GM23338 (cell line): ENCODE measurements around the gene RNF180. TPM values are rescaled to one million over a fixed set of nuclear protein-coding genes. Genes with fewer than 3 reads are reported as not detected.

Experiments used
- ATAC-seq: fragments of 200-7000 bp; cut with Tn5 transposase; 3 replicates; pipeline ENCODE4 v1.9.1; 2020
- DNase-seq: peaks from one replicate; pipeline ENCODE4 v3.0.0-alpha.2; 2015; ENCODE audit warnings: low spot score
- H2AFZ ChIP-seq: fragments of 200-600 bp; sonication (generic); 2 replicates; pipeline ENCODE4 v1.8.0; 2016; ENCODE audit warnings: antibody characterized with exemption, mild to moderate bottlenecking, moderate library complexity
- H3F3A ChIP-seq: fragments of 200-600 bp; sonication (generic); replicated peaks from 2 replicates; pipeline ENCODE4 v1.8.0; 2017; ENCODE audit warnings: antibody characterized with exemption, mixed run types, low read depth
- H3K27ac ChIP-seq: fragments of 200-600 bp; sonication (generic); 2 replicates; pipeline ENCODE4 v1.6.1; 2016; ENCODE audit warnings: low read depth
- H3K27me3 ChIP-seq: fragments of 200-600 bp; sonication (generic); 2 replicates; pipeline ENCODE4 v1.8.0; 2016; ENCODE audit warnings: mild to moderate bottlenecking, mixed run types, moderate library complexity; ENCODE audit not compliant: insufficient read depth
- H3K36me3 ChIP-seq: fragments of 200-600 bp; sonication (generic); 2 replicates; pipeline ENCODE4 v1.8.0; 2016; ENCODE audit warnings: mild to moderate bottlenecking; ENCODE audit not compliant: insufficient read depth
- H3K4me1 ChIP-seq: fragments of 200-600 bp; sonication (generic); 2 replicates; pipeline ENCODE4 v1.8.0; 2016; ENCODE audit warnings: mild to moderate bottlenecking, moderate library complexity; ENCODE audit not compliant: insufficient read depth
- H3K4me2 ChIP-seq: fragments of 200-600 bp; sonication (generic); 2 replicates; pipeline ENCODE4 v1.7.1; 2017; ENCODE audit warnings: mixed run types
- H3K4me3 ChIP-seq: fragments of 200-600 bp; sonication (generic); 2 replicates; pipeline ENCODE4 v1.6.1; 2016; ENCODE audit warnings: mixed run types
- H3K79me2 ChIP-seq: fragments of 200-600 bp; sonication (generic); replicated peaks from 2 replicates; pipeline ENCODE4 v1.8.0; 2017; ENCODE audit warnings: mild to moderate bottlenecking; ENCODE audit not compliant: insufficient read depth
- H3K9me2 ChIP-seq: fragments of 200-600 bp; sonication (generic); 2 replicates; pipeline ENCODE4 v1.8.0; 2017; ENCODE audit not compliant: insufficient read depth
- H4K20me1 ChIP-seq: fragments of 200-600 bp; sonication (generic); replicated peaks from 2 replicates; pipeline ENCODE4 v1.8.0; 2017; ENCODE audit warnings: mild to moderate bottlenecking; ENCODE audit not compliant: insufficient read depth
- H3K27ac Mint-ChIP-seq: 2 replicates; pipeline ENCODE4 v1.8.0; 2020; ENCODE audit warnings: inconsistent platforms, mild to moderate bottlenecking, moderate library complexity, mixed read lengths
- H3K27me3 Mint-ChIP-seq: 3 replicates; pipeline ENCODE4 v1.8.0; 2022; ENCODE audit warnings: low read depth, mild to moderate bottlenecking, moderate library complexity, mixed read lengths, inconsistent platforms; ENCODE audit not compliant: insufficient read depth, poor library complexity
- H3K36me3 Mint-ChIP-seq: 3 replicates; pipeline ENCODE4 v1.8.0; 2021; ENCODE audit warnings: low read depth, mild to moderate bottlenecking, inconsistent platforms, moderate library complexity, mixed read lengths
- H3K4me1 Mint-ChIP-seq: 3 replicates; pipeline ENCODE4 v1.8.0; 2020; ENCODE audit warnings: mild to moderate bottlenecking, inconsistent platforms, mixed read lengths
- H3K4me3 Mint-ChIP-seq: 3 replicates; pipeline ENCODE4 v1.8.0; 2021; ENCODE audit warnings: moderate library complexity, mild to moderate bottlenecking, inconsistent platforms, mixed read lengths
- H3K9me3 Mint-ChIP-seq: 3 replicates; pipeline ENCODE4 v1.8.0; 2020; ENCODE audit warnings: moderate library complexity, mild to moderate bottlenecking, inconsistent platforms, mixed read lengths
- CREB1 ChIP-seq: fragments of 250-450 bp; sonication (Bioruptor Pico); IDR thresholded peaks from 2 replicates; pipeline ENCODE4 v1.5.0; 2020; ENCODE audit warnings: low read depth, mild to moderate bottlenecking, moderate library complexity
- EZH2 ChIP-seq: fragments of 200-600 bp; sonication (generic); IDR thresholded peaks from one replicate; pipeline ENCODE4 v1.8.0; 2017; ENCODE audit warnings: antibody characterized with exemption, mild to moderate bottlenecking, low read depth; ENCODE audit not compliant: unreplicated experiment
- EZH2phosphoT487 ChIP-seq: fragments of 200-600 bp; sonication (generic); IDR thresholded peaks from one replicate; pipeline ENCODE4 v1.8.1; 2018; ENCODE audit warnings: antibody characterized with exemption; ENCODE audit not compliant: unreplicated experiment
- JUNB ChIP-seq: IDR thresholded peaks from one replicate; pipeline ENCODE4 v1.6.1; 2016; ENCODE audit warnings: antibody characterized with exemption; ENCODE audit not compliant: unreplicated experiment
- NANOG ChIP-seq: IDR thresholded peaks from 2 replicates; pipeline ENCODE4 v1.6.1; 2016; ENCODE audit warnings: antibody characterized with exemption, borderline replicate concordance
- POLR2AphosphoS5 ChIP-seq: IDR thresholded peaks from 2 replicates; pipeline ENCODE4 v1.6.1; 2016; ENCODE audit warnings: antibody characterized with exemption, low read depth
- STAT1 ChIP-seq: IDR thresholded peaks from one replicate; pipeline ENCODE4 v1.6.1; 2016; ENCODE audit warnings: antibody characterized with exemption; ENCODE audit not compliant: unreplicated experiment
- ZNF114 ChIP-seq: fragments of 250-450 bp; sonication (Bioruptor Pico); IDR thresholded peaks from 2 replicates; pipeline ENCODE4 v1.5.0; 2020; ENCODE audit warnings: mild to moderate bottlenecking, moderate library complexity
- polyA plus RNA-seq: library from polyadenylated mRNA; unstranded; fragments of >200 nt; fragmentation: Nextera tagmentation; extraction: Ambion mirVana; gene quantifications from 2 replicates; pipeline ENCODE4 v1.2.1, GENCODE V29; 2016
- total RNA-seq: library from RNA; depleted of rRNA; stranded (reverse); fragments of >200 nt; shearing (Covaris generic); gene quantifications from 2 replicates; pipeline ENCODE4 v1.2.3, GENCODE V29; 2014
- TF ChIP-seq, protein P1 (sequence below), 2 experiments: fragments of 200-600 bp in 1 of 2; sonication (generic) in 1 of 2; conservative IDR thresholded peaks; 2 replicates each; pipeline versions ENCODE4 v1.5.1 to v1.6.1; 2016 to 2017; ENCODE audit warnings: antibody characterized with exemption in 2 of 2, low read depth in 2 of 2, mild to moderate bottlenecking in 2 of 2, moderate library complexity in 1 of 2
- TF ChIP-seq, protein P2 (sequence below): IDR thresholded peaks from one replicate; pipeline ENCODE4 v1.6.1; 2018; ENCODE audit warnings: antibody characterized with exemption; ENCODE audit not compliant: unreplicated experiment
- TF ChIP-seq, protein P3 (sequence below): IDR thresholded peaks from 2 replicates; pipeline ENCODE4 v1.6.1; 2016; ENCODE audit warnings: antibody characterized with exemption

Gene RNF180
- total and polyA plus RNA-seq, 2 experiments from 2014 or later: 2.0 to 4.2 TPM

GRCh38 chr5:64163746-64164145 lies 1.9 kb upstream of the RNF180 start:
- Mint-ChIP-seq H3K27me3 (peaks cover 12% of the 10 kb centered on the region), H3K4me3 (no peak overlapping the region), H3K27ac (no peak overlapping the region), H3K9me3 (no peaks in the 10 kb centered on the region), H3K4me1 (peaks cover 4% of the 10 kb centered on the region; the same call in 2 of the 3 replicates), H3K36me3 (no peaks in the 10 kb centered on the region)
- Histone ChIP-seq H3K4me2 (no peak overlapping the region), H3K36me3 (no peaks in the 10 kb centered on the region), H4K20me1 (no peaks in the 10 kb centered on the region), H3F3A (no peaks in the 10 kb centered on the region), H2AFZ (peak overlapping the region; percentile 48; the same call in 1 of the 2 replicates), H3K9me2 (no peaks in the 10 kb centered on the region), H3K27me3 (peaks cover 37% of the 10 kb centered on the region), H3K4me1 (no peaks in the 10 kb centered on the region), H3K79me2 (no peaks in the 10 kb centered on the region), H3K4me3 (no peak overlapping the region), H3K27ac (no peak overlapping the region)
- ATAC-seq (no peak), DNase-seq (no peak)
- TF ChIP-seq EZH2phosphoT487 (no peak), POLR2AphosphoS5 (no peak), CREB1 (CRISPR knock-in tag) (no peak), EZH2 (no peak), ZNF114 (CRISPR knock-in tag) (no peak), NANOG (no peak)
- TF ChIP-seq, protein P1, sequence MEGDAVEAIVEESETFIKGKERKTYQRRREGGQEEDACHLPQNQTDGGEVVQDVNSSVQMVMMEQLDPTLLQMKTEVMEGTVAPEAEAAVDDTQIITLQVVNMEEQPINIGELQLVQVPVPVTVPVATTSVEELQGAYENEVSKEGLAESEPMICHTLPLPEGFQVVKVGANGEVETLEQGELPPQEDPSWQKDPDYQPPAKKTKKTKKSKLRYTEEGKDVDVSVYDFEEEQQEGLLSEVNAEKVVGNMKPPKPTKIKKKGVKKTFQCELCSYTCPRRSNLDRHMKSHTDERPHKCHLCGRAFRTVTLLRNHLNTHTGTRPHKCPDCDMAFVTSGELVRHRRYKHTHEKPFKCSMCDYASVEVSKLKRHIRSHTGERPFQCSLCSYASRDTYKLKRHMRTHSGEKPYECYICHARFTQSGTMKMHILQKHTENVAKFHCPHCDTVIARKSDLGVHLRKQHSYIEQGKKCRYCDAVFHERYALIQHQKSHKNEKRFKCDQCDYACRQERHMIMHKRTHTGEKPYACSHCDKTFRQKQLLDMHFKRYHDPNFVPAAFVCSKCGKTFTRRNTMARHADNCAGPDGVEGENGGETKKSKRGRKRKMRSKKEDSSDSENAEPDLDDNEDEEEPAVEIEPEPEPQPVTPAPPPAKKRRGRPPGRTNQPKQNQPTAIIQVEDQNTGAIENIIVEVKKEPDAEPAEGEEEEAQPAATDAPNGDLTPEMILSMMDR (conservative IDR thresholded peaks at IDR 0.05; ENCODE audit: low read depth in 2 of 2): no peak
- TF ChIP-seq, protein P2, sequence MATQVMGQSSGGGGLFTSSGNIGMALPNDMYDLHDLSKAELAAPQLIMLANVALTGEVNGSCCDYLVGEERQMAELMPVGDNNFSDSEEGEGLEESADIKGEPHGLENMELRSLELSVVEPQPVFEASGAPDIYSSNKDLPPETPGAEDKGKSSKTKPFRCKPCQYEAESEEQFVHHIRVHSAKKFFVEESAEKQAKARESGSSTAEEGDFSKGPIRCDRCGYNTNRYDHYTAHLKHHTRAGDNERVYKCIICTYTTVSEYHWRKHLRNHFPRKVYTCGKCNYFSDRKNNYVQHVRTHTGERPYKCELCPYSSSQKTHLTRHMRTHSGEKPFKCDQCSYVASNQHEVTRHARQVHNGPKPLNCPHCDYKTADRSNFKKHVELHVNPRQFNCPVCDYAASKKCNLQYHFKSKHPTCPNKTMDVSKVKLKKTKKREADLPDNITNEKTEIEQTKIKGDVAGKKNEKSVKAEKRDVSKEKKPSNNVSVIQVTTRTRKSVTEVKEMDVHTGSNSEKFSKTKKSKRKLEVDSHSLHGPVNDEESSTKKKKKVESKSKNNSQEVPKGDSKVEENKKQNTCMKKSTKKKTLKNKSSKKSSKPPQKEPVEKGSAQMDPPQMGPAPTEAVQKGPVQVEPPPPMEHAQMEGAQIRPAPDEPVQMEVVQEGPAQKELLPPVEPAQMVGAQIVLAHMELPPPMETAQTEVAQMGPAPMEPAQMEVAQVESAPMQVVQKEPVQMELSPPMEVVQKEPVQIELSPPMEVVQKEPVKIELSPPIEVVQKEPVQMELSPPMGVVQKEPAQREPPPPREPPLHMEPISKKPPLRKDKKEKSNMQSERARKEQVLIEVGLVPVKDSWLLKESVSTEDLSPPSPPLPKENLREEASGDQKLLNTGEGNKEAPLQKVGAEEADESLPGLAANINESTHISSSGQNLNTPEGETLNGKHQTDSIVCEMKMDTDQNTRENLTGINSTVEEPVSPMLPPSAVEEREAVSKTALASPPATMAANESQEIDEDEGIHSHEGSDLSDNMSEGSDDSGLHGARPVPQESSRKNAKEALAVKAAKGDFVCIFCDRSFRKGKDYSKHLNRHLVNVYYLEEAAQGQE: no peak
- TF ChIP-seq, protein P3, sequence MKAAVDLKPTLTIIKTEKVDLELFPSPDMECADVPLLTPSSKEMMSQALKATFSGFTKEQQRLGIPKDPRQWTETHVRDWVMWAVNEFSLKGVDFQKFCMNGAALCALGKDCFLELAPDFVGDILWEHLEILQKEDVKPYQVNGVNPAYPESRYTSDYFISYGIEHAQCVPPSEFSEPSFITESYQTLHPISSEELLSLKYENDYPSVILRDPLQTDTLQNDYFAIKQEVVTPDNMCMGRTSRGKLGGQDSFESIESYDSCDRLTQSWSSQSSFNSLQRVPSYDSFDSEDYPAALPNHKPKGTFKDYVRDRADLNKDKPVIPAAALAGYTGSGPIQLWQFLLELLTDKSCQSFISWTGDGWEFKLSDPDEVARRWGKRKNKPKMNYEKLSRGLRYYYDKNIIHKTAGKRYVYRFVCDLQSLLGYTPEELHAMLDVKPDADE: no peak

DNA sequence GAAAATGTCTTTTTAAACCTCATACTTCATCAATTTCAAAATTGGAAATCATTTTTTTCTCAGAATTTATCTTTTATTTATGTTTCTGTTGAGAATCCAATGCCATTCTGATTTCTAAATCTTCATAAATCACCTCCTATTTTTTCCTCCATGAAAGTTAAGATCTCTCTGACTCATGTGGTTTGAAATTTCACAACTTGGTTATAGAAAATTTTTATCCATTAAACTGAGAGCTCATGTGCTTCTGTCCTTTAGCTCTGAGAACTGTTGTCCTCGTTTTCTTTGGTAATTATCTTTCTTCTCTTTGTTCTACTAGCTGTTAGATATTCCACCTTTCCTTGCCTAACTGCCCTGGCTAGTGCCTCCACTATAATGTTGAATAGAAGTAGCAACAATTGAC lies 1.5 kb upstream of the RNF180 start:
- Mint-ChIP-seq H3K9me3 (no peaks in the 10 kb centered on the region), H3K4me3 (no peak overlapping the region), H3K4me1 (peaks cover 4% of the 10 kb centered on the region; the same call in 2 of the 3 replicates), H3K27me3 (peaks cover 12% of the 10 kb centered on the region), H3K27ac (no peak overlapping the region), H3K36me3 (no peaks in the 10 kb centered on the region)
- Histone ChIP-seq H3K79me2 (no peaks in the 10 kb centered on the region), H3K4me1 (no peaks in the 10 kb centered on the region), H3F3A (no peaks in the 10 kb centered on the region), H3K4me2 (no peak overlapping the region), H3K36me3 (no peaks in the 10 kb centered on the region), H4K20me1 (no peaks in the 10 kb centered on the region), H3K27ac (no peak overlapping the region), H2AFZ (no peak overlapping the region), H3K4me3 (no peak overlapping the region), H3K9me2 (no peaks in the 10 kb centered on the region), H3K27me3 (peaks cover 37% of the 10 kb centered on the region)
- DNase-seq (no peak), ATAC-seq (no peak)
- TF ChIP-seq STAT1: no peak
- no peak for TF ChIP-seq NANOG
- TF ChIP-seq JUNB: no peak
- TF ChIP-seq, protein P3: no peak
